AG10803 (cell line): Measurements from ENCODE around the gene CAMSAP3.
A peak's percentile ranks its signal among the peaks of the same experiment; 100 is the strongest.

Source experiments
- DNase-seq: peaks from one replicate; pipeline ENCODE4 v3.0.0; 2010; ENCODE audit warnings: low read depth
- H3K4me3 ChIP-seq: 2 replicates; pipeline ENCODE4 v1.5.1; 2011; ENCODE audit warnings: mild to moderate bottlenecking, low read length, control low read depth
- TF ChIP-seq, protein P1 (sequence below): conservative IDR thresholded peaks from 2 replicates; pipeline ENCODE4 v1.5.1; 2011; ENCODE audit warnings: mild to moderate bottlenecking, low read length, control low read depth, inconsistent platforms

Gene CAMSAP3

DNA sequence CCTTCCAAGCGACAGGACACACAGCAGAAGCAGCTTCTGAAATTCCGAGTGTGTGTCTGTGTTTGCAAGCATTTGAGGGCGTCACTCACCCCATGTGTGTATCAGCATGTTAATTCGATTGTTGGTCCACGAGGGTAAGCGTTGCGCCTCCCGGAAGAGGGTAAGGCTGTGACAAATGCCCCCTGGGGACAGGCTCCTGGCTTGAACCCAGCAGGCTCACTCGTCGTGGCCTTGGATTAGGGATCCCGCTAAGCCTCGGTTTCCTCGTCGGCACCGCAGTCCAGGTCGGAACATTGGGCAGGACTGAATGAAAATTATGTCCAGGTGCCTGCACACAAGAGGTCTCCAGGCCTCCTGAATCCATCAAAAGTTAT, 40.6 kb downstream of the CAMSAP3 start:
- TF ChIP-seq, protein P1, sequence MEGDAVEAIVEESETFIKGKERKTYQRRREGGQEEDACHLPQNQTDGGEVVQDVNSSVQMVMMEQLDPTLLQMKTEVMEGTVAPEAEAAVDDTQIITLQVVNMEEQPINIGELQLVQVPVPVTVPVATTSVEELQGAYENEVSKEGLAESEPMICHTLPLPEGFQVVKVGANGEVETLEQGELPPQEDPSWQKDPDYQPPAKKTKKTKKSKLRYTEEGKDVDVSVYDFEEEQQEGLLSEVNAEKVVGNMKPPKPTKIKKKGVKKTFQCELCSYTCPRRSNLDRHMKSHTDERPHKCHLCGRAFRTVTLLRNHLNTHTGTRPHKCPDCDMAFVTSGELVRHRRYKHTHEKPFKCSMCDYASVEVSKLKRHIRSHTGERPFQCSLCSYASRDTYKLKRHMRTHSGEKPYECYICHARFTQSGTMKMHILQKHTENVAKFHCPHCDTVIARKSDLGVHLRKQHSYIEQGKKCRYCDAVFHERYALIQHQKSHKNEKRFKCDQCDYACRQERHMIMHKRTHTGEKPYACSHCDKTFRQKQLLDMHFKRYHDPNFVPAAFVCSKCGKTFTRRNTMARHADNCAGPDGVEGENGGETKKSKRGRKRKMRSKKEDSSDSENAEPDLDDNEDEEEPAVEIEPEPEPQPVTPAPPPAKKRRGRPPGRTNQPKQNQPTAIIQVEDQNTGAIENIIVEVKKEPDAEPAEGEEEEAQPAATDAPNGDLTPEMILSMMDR, result no peak
- no peak for DNase-seq
- H3K4me3 ChIP-seq, result no peak overlapping the region

DNA sequence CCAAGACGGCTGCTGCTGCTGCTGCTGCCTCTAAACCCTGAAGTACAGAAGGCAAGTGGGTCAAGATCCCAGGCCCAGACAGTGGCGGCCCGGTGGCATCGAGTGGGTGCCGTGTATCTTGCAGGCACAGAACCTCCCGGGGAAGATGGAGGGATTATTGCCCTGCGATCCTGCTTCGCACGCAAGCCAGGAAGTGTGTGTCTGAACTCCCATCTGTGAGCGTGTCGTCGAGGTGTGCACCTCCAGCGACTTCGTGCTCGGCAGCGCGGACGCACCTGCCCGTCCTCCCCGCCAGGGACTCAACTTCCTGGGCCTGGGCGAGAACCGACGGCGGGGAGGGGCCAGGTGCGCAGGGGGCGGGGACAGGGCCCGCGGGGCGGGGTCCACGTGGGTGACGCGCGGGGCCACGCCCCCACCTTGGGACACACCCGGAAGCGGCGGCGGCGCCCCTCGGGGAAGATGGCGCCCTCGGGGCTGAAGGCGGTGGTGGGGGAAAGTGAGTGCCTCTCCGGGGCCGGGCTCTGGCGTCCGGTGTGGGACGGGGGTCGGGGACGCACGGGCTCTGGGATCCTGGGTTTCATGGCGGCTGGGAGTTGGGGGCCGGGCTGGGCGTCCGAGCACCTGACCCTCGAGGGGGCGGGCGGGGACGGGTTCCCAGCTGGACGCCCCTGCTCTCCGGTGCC, 41.2 kb downstream of the CAMSAP3 start, which contains the start of gene STXBP2:
Gene STXBP2, plus strand, starts transcription at position 420 of the 683 bp plus-strand sequence. Its CDS starts 40 bp downstream, at position 460.
- DNase-seq, result no peak
- H3K4me3 ChIP-seq, result peak within 1 kb of the TSS; percentile 16
- TF ChIP-seq, protein P1, result no peak

DNA sequence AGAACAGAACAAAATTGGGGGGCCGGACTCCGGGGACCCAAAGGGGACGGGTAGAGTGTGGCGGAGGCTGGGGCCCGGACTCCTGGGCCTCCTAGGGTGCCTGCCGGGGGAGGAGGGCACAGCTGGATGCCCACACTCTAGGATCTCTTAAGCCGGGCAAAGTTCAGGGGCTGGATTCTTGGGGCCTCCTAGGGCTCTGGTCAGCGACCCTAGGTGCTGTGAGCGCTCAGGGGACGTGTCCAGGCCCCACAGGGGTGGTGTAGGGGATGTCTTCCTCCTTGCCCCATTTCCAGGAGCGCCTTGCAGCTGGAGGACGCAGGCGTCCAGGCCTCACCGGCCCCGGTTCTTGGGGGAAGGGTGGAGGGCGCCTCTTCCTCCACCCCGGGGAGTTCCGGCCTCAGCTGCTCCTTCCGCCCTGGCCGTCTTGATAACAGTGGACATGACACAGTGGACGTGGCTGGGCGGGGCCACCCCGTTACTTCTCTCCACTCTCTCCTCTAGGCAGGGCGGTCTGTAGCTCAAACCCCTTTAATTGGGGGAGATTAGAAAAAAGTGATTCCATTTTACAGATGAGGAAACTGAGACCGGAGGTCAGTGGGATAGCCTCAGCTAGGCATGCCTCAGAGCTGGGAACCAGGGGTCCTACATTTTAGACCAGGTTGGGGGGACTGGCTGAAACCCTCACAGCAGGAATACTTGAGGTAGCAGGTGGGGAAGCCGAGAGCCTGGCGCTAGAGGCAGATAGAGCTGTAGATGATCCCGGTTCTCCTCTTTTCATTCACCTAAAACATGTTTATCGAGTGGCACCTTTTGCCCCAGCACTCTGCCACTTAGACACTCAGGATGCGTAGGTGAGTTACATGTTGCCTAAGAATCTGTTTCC, 42.0 kb downstream of the CAMSAP3 start:
- H3K4me3 ChIP-seq, result peak overlapping the region; percentile 8; the same call in 1 of the 2 replicates
- TF ChIP-seq, protein P1, result no peak
- DNase-seq, result no peak

DNA sequence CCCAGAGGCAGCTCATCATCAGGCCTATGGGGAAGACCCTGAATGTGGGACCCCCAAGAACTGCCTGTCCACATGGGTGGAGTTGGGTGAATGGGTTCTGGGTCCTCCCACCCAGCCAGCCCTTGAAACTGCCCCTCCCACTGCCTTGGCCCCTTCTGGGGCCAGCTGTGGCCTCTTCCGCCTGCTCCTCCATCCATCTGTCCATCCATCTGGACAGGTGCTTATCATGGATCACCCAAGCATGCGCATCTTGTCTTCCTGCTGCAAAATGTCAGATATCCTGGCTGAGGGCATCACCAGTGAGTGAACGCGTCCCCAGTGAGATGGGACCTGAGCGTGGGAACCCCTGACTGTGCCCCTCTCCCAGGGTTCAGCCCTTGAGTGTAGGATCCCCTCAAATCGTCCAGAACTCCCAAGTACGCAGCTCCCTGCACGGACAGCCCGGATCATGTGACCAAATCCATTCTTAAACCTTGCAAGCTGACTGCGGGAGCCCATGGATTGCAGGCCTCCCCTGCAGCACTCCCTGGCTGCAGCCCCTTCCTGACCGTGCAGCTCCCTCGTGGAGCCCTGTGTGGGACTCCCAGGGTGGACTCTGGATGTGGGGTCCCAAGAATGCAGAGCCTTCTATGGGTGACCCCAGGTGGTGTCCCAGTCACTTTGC, 43.3 kb downstream of the CAMSAP3 start:
- no peak for DNase-seq
- no peak overlapping the region for H3K4me3 ChIP-seq
- TF ChIP-seq, protein P1, result no peak

DNA sequence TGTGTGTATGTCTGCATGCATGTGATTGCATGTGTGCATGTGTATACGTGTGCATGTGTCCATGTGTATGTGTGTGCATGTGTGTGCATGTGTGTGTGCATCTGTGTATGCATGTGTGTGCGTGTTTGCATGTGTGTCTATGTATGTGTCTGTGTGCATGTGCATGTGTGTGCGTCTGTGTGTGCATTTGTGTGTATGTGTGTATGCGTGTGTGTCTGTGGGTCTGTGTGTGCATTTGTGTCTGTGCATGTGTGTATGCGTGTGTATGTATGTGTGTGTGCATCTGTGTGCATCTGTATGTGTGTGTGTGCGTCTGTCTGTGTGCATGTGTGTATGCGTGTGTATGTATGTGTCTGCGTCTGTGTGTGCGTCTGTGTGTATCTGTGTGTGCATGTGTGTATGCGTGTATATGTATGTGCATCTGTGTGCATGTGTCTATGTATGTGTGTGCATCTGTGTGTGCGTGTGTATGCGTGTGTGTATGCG, 44.2 kb downstream of the CAMSAP3 start:
- no peak for DNase-seq
- H3K4me3 ChIP-seq, result no peak overlapping the region
- TF ChIP-seq, protein P1, result no peak

DNA sequence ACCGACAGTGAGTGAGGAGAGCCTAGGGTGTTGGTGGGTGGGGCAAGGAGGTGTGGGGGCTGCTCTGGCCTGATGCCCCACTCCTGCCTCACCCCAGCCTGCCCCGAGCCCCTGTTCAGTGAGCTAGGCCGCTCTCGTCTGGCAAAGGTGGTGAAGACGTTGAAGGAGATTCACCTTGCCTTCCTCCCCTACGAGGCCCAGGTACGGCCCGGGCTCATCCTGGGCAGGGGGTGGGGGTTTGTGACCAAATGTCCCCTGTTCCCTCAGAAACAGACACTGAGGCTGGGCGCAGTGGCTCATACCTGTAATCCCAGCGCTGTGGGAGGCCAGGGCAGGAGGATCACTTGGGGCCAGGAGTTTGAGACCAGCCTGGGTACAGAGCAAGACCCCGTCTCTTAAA, 45.1 kb downstream of the CAMSAP3 start:
- TF ChIP-seq, protein P1, result no peak
- DNase-seq, result no peak
- H3K4me3 ChIP-seq, result no peak overlapping the region
